Ectodermal cell (in vitro differentiated cells): ENCODE results near the gene FTO.

ENCODE experiments used
- H3K27ac ChIP-seq: 2 replicates; pipeline ENCODE4 v1.7.0; 2013; ENCODE audit warnings: mild to moderate bottlenecking, low read depth, low read length; ENCODE audit not compliant: insufficient read depth, poor library complexity, severe bottlenecking
- H3K27me3 ChIP-seq: 2 replicates; pipeline ENCODE4 v1.7.0; 2013; ENCODE audit warnings: mild to moderate bottlenecking, low read length; ENCODE audit not compliant: insufficient read depth, control insufficient read depth, poor library complexity, severe bottlenecking
- H3K36me3 ChIP-seq: one replicate; pipeline ENCODE4 v1.7.0; 2013; ENCODE audit warnings: low read length; ENCODE audit not compliant: control insufficient read depth, insufficient read depth
- H3K4me1 ChIP-seq: one replicate; pipeline ENCODE4 v1.7.0; 2013; ENCODE audit warnings: low read length; ENCODE audit not compliant: control insufficient read depth, insufficient read depth
- H3K4me3 ChIP-seq: 2 replicates; pipeline ENCODE4 v1.7.0; 2013; ENCODE audit warnings: low read depth, low read length, control low read depth; ENCODE audit not compliant: insufficient read depth
- H3K9me3 ChIP-seq: 2 replicates; pipeline ENCODE4 v1.7.0; 2013; ENCODE audit warnings: mild to moderate bottlenecking, low read length, moderate library complexity; ENCODE audit not compliant: control insufficient read depth
- WGBS, 2 experiments: methylation state at CpG; one replicate each; pipeline ENCODE4 v1.1.7; 2013; ENCODE audit warnings: missing lambda C conversion rate in 2 of 2; 5-methylcytosine and 5-hydroxymethylcytosine counted together

FTO gene

DNA sequence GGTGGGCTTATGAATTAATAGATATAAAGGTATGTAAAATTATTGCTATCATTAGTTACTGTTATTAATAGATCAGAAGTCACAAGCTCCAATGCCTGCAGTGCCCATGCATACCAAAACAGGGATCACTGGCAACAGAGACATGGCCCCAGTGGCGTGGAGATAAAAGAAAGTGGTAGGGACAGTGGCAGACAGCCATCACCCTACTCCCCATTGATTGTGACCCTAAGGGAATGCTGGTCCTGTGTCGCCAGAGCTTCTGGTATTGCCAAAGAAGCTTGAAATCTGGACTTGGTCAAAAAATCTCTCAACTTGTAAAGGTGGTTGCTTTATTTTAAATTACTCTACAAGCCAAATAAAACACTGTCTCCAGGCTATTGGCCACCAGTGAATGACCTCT is 303.5 kb downstream of the FTO start:
- Histone ChIP-seq H3K27me3 (no peaks in the 10 kb centered on the region), H3K36me3 (no peaks in the 10 kb centered on the region), H3K4me3 (no peak overlapping the region), H3K27ac (no peak overlapping the region), H3K9me3 (no peaks in the 10 kb centered on the region), H3K4me1 (no peaks in the 10 kb centered on the region)
- 88 to 100% methylated on average over 2 of the region's 2 CpGs for WGBS, 2 experiments

DNA sequence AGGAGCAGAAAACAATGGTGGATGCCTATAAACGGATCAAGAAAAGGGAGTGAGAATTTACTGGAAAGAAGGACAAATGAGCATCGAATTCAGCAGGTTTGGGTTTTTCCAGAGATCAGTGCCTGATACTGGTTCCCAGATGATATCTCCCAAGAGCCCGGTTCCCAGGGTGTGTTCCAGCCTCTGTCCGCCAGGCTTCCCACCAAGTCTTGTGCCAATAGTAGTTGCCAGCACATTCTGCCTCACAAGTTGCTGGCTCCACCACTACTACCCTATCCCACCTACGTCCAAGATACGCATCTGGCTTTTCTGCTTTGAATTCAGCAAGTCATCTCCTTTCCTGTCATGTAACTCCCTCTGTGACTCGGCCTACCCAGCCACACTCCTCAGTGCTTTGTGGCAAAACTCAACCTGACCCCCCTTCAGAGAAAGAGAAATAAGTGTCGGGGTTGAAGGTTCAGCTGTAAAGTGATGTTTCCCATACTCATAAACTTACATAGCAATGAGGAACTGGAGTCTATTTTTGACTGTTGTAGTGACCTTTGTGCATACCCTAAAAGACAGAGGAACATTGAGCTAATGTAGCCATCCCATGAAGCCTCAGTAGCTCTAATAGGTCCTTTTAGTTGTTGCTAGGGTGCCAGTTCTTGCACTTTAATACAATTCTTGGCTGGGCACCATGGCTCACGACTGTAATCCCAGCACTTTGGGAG is 305.7 kb downstream of the FTO start:
- H3K9me3 ChIP-seq = no peaks in the 10 kb centered on the region
- no peak overlapping the region for H3K27ac ChIP-seq
- H3K4me3 ChIP-seq = no peak overlapping the region
- WGBS, 2 experiments = 93 to 95% methylated on average over 8 of the region's 9 CpGs
- H3K36me3 ChIP-seq = no peaks in the 10 kb centered on the region
- H3K4me1 ChIP-seq = no peaks in the 10 kb centered on the region
- H3K27me3 ChIP-seq = no peaks in the 10 kb centered on the region

DNA sequence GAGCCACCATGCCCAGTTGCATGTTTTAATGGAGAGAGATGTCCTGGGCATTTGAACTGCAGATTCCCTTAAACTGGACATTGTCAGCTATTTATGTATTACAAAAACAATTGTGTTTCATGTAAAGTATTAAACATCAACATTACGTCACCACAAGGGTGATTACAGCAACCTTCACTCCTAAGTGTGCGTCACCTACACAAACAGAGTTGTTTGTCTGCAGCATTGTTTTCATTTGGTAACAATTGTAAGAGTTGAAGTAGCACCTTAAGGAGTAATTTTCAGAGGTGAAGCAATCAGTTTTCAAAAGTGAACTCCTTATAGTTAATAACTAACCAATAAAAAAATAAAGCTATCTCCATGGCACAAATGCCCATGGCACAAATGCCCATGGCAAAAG is 311.2 kb downstream of the FTO start:
- Histone ChIP-seq H3K36me3 (no peaks in the 10 kb centered on the region), H3K4me3 (no peak overlapping the region), H3K27ac (no peak overlapping the region), H3K4me1 (no peaks in the 10 kb centered on the region), H3K9me3 (no peaks in the 10 kb centered on the region), H3K27me3 (no peaks in the 10 kb centered on the region)
- 95 to 100% methylated on average over 2 of the region's 2 CpGs for WGBS, 2 experiments

DNA sequence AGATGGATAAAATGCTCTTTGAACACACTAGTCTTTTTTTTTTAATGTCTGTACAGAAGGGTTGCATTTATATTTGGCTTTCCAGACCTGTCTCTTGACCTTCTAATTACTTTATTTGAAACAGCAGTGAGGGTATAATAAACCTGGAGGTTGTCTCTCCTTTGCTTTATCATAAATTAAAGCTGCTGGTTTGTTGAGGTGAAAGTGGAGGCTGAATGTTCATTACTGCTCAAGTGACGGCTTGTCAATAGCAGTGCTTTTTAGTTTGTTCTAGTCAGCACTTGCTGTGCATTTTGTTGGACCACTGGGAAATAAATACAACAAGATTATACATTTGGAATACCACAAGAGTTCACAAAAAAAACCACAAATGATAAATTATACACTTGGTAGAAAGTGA is 318.4 kb downstream of the FTO start:
- Histone ChIP-seq H3K4me3 (no peak overlapping the region), H3K27me3 (no peaks in the 10 kb centered on the region)
- WGBS, 2 experiments = 85% methylated on average over 1 of the region's 1 CpG; no CpG with 5 or more reads in 1 of the 2 experiments

DNA sequence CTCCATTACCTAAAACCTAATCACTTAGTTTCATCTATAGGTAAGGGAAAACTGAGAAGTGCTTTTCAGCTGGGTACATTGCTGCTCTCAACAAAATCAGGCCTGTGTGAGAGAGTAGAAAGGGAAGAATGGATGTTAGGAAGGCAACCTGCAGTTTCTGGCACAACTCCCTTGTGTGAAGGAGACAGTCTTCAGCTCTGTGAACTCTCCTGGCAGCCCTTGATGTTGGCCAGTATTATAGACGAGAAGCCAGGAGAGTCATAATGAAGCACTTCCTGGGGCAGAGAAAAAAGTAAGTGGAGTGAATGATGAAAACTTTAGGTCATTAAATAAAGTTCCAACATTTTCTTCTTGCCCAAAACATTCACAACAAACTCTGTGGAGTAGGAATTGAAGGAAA is 322.5 kb downstream of the FTO start:
- 84 to 100% methylated on average over 1 of the region's 1 CpG for WGBS, 2 experiments
- H3K9me3 ChIP-seq = no peaks in the 10 kb centered on the region
- H3K36me3 ChIP-seq = no peaks in the 10 kb centered on the region
- H3K27ac ChIP-seq = no peak overlapping the region
- H3K27me3 ChIP-seq = no peaks in the 10 kb centered on the region
- no peak overlapping the region for H3K4me3 ChIP-seq
- no peaks in the 10 kb centered on the region for H3K4me1 ChIP-seq

More for the DNA sequence above, 318.4 kb downstream of the FTO start:
- Histone ChIP-seq H3K27ac (no peak overlapping the region), H3K36me3 (no peaks in the 10 kb centered on the region), H3K9me3 (no peaks in the 10 kb centered on the region), H3K4me1 (no peaks in the 10 kb centered on the region)

DNA sequence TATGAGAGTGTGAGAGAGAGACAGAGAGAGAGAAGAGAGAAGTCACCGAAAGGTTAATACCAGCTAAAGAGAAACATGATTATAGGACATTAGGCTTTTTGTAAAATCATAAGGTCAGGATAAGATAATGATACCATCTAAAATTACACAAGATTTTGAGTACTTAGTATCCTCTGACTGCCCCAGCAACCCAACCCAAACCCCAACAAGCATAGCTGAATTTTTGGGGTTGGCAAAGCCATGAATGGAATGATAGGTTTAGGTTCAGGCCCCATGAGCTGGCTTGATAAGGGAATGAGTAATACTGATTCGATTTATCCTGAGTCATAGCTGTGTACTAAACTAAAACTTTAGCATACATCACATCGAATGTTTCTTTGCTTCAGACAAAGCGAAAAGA is 323.1 kb downstream of the FTO start:
- H3K4me1 ChIP-seq = no peaks in the 10 kb centered on the region
- H3K9me3 ChIP-seq = no peaks in the 10 kb centered on the region
- no peaks in the 10 kb centered on the region for H3K36me3 ChIP-seq
- WGBS, 2 experiments = 96 to 97% methylated on average over 4 of the region's 4 CpGs
- no peaks in the 10 kb centered on the region for H3K27me3 ChIP-seq
- no peak overlapping the region for H3K4me3 ChIP-seq
- no peak overlapping the region for H3K27ac ChIP-seq

DNA sequence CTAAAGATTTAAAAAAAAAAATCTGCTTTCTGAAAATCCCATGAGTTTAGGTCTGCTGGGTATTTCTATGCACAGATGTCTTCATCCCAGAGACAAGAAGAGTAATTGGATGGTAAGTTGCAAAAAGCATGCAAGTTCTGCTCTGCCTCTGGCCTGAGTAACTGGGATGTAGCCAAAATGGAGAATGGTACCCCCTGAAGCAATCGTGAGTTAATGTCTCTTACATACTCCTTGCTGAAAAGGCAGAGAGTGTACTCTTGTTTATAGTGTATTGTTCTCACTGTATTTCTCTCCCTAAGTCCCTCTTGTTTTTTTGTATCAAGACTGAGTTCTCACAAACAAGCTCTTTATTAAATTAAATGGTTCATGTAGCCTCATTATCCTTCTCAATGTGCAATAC is 323.6 kb downstream of the FTO start:
- Histone ChIP-seq H3K27me3 (no peaks in the 10 kb centered on the region), H3K36me3 (no peaks in the 10 kb centered on the region), H3K4me1 (no peaks in the 10 kb centered on the region), H3K4me3 (no peak overlapping the region), H3K27ac (no peak overlapping the region), H3K9me3 (no peaks in the 10 kb centered on the region)
- 93 to 100% methylated on average over 1 of the region's 1 CpG for WGBS, 2 experiments

DNA sequence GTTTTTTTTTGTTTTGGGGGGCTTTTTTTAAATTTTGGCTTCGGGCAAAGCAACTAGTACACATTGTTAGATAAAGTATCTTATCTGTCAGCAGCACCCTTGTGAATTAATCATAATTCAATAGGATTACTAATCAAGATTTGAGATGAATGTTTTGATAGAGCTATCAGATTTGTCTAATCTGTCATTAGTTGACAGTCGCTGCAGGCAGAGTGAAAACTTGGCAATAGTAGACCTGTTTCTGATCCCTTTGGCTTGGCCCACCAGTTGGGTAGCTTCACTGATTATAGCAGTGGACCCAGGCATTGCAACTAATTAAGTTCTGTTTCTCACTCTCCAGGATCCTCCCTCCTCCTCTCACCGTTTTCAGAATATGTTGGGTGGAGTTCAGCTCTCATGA is 324.0 kb downstream of the FTO start:
- H3K27me3 ChIP-seq = no peaks in the 10 kb centered on the region
- H3K9me3 ChIP-seq = no peaks in the 10 kb centered on the region
- no peaks in the 10 kb centered on the region for H3K36me3 ChIP-seq
- 92 to 93% methylated on average over 2 of the region's 3 CpGs for WGBS, 2 experiments
- no peak overlapping the region for H3K4me3 ChIP-seq
- H3K4me1 ChIP-seq = no peaks in the 10 kb centered on the region
- no peak overlapping the region for H3K27ac ChIP-seq

DNA sequence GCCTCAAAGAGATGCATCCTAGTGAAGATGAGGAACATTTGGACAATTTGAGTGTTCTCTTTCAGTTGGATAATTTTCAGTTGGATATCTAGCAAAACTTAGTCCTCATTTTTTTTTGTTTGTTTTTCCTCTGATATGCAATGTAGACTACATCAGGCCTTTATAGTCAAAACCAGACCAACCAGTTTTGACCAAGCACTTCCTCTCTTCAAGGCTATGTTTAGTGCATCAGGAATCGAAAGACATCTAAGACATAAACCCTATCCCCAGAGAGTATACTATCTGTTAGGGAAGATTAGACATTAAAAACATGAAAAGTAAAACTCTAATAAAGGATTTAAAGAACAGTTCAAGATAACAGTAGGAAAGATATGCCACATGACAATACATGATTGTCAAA is 326.5 kb downstream of the FTO start:
- H3K36me3 ChIP-seq = no peaks in the 10 kb centered on the region
- 88% methylated on average over 1 of the region's 1 CpG; no CpG with 5 or more reads in 1 of the 2 experiments for WGBS, 2 experiments
- no peak overlapping the region for H3K27ac ChIP-seq
- H3K4me1 ChIP-seq = peaks cover 3% of the 10 kb centered on the region
- H3K27me3 ChIP-seq = no peaks in the 10 kb centered on the region
- H3K4me3 ChIP-seq = no peak overlapping the region
- no peaks in the 10 kb centered on the region for H3K9me3 ChIP-seq

DNA sequence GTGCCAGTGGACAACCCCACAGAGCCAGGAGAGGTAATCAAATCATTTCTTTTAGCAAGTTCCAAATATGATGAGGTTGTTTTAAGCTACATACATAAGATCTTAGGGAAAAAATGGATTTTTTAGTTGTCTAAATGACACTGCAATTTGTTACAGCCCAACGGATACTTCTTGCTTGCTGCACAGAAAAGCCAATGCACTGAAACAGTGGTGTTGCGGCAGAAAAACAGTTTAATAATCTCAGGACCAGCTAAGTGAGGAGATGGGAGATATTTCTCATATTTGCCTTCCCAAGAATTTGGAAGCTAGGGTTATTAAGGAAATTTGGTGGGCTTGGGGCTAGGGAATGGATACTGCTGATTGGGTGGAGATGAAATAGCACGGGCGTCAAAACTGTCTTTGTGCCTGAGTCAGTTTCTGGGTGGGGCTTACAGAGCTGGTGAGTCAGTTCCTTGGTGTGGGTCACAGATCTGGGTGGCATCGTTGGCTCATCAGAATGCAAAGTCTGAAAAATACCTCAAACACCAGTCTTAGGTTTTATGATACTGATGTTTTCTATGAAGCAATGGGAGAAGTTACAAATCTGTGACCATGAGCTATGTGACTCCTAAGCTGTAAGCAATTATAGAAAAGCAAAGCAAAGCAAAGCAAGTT is 327.3 kb downstream of the FTO start:
- no peaks in the 10 kb centered on the region for H3K9me3 ChIP-seq
- no peaks in the 10 kb centered on the region for H3K27me3 ChIP-seq
- peaks cover 3% of the 10 kb centered on the region for H3K4me1 ChIP-seq
- 97 to 99% methylated on average over 5 of the region's 5 CpGs for WGBS, 2 experiments
- no peak overlapping the region for H3K27ac ChIP-seq
- no peaks in the 10 kb centered on the region for H3K36me3 ChIP-seq
- no peak overlapping the region for H3K4me3 ChIP-seq
